ENCODE results near the gene RPS27.
A peak's percentile ranks its signal among the peaks of the same experiment; 100 is the strongest.

DNA sequence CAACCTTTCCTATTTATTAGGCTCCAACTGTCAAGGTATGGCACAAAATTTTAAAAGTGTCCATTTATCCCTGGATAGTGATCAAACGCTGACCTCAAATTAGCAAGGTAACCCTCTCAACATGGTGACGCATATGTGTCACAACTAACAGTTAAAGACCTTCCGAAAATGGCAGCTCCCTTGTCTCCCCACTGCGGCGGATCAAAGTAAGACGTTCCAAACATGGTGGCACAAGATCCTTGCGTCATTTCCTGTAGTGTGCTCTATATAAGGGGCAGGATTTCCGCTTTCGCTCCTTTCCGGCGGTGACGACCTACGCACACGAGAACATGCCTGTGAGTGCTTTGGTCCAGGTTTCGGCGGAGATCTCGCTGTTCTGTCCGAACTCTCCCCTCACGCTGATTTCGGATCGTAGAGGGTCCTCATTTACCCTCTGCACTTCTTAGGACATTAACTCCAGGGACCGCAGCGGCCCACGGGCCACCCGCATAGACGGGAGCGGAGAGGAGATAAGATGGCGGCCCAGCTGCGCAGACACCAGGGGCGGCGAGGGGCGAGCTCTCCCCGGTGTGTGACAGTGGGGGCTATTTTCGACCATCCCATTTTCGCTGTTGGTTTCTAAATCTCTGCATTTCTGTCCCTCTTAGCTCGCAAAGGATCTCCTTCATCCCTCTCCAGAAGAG, at the start of gene RPS27:
- TF ChIP-seq REST (IDR thresholded peaks at IDR 0.05; ENCODE audit: insufficient read depth in 1 of 2, low read depth in 2 of 2, low read length in 2 of 2): no peak; a peak in 1 of 4 replicates
- TF ChIP-seq POLR2AphosphoS5 (IDR thresholded peaks at IDR 0.05; ENCODE audit: low read depth, low read length): peak; percentile 100
- no peak for TF ChIP-seq SIN3A (IDR thresholded peaks at IDR 0.05; ENCODE audit: borderline replicate concordance, insufficient read depth, low read length)

All from PFSK-1 (cell line).